Endodermal cell (in vitro differentiated cells): ENCODE results near the gene PI4KA. TPM values are rescaled to one million over a fixed set of nuclear protein-coding genes. Genes with fewer than 3 reads are reported as not detected.

Experiments
- DNase-seq: peaks from one replicate; pipeline ENCODE4 v3.0.0-alpha.2; 2017
- H3K27ac ChIP-seq: 2 replicates; pipeline ENCODE4 v1.5.1; 2013; ENCODE audit warnings: mild to moderate bottlenecking, low read depth, low read length, moderate library complexity
- H3K27me3 ChIP-seq: 2 replicates; pipeline ENCODE4 v1.6.1; 2013; ENCODE audit warnings: mild to moderate bottlenecking, low read length, moderate library complexity; ENCODE audit not compliant: insufficient read depth, control insufficient read depth, poor library complexity, severe bottlenecking
- H3K36me3 ChIP-seq: 2 replicates; pipeline ENCODE4 v1.7.0; 2013; ENCODE audit warnings: mild to moderate bottlenecking, low read length, moderate library complexity; ENCODE audit not compliant: control insufficient read depth, insufficient read depth
- H3K4me1 ChIP-seq: one replicate; pipeline ENCODE4 v1.7.0; 2013; ENCODE audit warnings: low read length; ENCODE audit not compliant: control insufficient read depth, insufficient read depth
- H3K4me3 ChIP-seq: 2 replicates; pipeline ENCODE4 v1.5.1; 2013; ENCODE audit warnings: mild to moderate bottlenecking, low read length, moderate library complexity
- H3K9ac ChIP-seq: 2 replicates; pipeline ENCODE4 v1.6.1; 2013; ENCODE audit warnings: mild to moderate bottlenecking, low read length, moderate library complexity; ENCODE audit not compliant: poor library complexity, severe bottlenecking; ENCODE audit errors: extremely low read depth
- H3K9me3 ChIP-seq: 2 replicates; pipeline ENCODE4 v1.6.1; 2013; ENCODE audit warnings: mild to moderate bottlenecking, low read length, moderate library complexity; ENCODE audit not compliant: control insufficient read depth
- H3K27ac Mint-ChIP-seq: 2 replicates; pipeline ENCODE4 v1.8.0; 2020; ENCODE audit warnings: mixed read lengths
- H3K27me3 Mint-ChIP-seq: 2 replicates; pipeline ENCODE4 v1.8.0; 2021; ENCODE audit warnings: mild to moderate bottlenecking, mixed read lengths; ENCODE audit not compliant: insufficient read depth
- H3K36me3 Mint-ChIP-seq: 2 replicates; pipeline ENCODE4 v1.8.0; 2020; ENCODE audit warnings: low read depth, mixed read lengths
- H3K4me1 Mint-ChIP-seq: 2 replicates; pipeline ENCODE4 v1.8.0; 2020; ENCODE audit warnings: mixed read lengths
- H3K4me3 Mint-ChIP-seq: 2 replicates; pipeline ENCODE4 v1.8.0; 2020; ENCODE audit warnings: mild to moderate bottlenecking, moderate library complexity, mixed read lengths
- H3K9me3 Mint-ChIP-seq: 2 replicates; pipeline ENCODE4 v1.8.0; 2020; ENCODE audit warnings: mild to moderate bottlenecking, mixed read lengths
- CTCF ChIP-seq: fragments of 200-600 bp; sonication (generic); conservative IDR thresholded peaks from 2 replicates; pipeline ENCODE4 v1.5.0; 2021; ENCODE audit warnings: antibody characterized with exemption, mild to moderate bottlenecking
- WGBS, 2 experiments: methylation state at CpG; one replicate each; pipeline versions ENCODE4 v1.1.5 to v1.1.7; 2013; ENCODE audit warnings: missing lambda C conversion rate in 2 of 2, mixed read lengths in 1 of 2; ENCODE audit not compliant: insufficient coverage in 1 of 2, insufficient read length in 1 of 2; 5-methylcytosine and 5-hydroxymethylcytosine counted together
- total RNA-seq, 2 donors: library from RNA; stranded (reverse); fragmentation: NEBNext Ultra II Directional in 1 of 2; extraction: Animal tissue kit (Norgen Biotek cat#: 25700) in 1 of 2; gene quantifications; 2 replicates in 1 of 2; 3 replicates in 1 of 2; pipeline ENCODE4 v1.2.1, GENCODE V29; 2021

PI4KA gene
- total RNA-seq, 2 donors from 2014 or later, result 49.0 to 62.0 TPM

- H3K4me1 ChIP-seq, result no peaks in the 10 kb centered on the region
- WGBS, 2 experiments, result 94 to 100% methylated on average over 3 of the region's 3 CpGs
- TF ChIP-seq CTCF, result no peak
- no peak overlapping the region for H3K4me3 ChIP-seq
- H3K27ac Mint-ChIP-seq, result no peak overlapping the region
- no peaks in the 10 kb centered on the region for H3K4me1 Mint-ChIP-seq
- peaks cover 21% of the 10 kb centered on the region for H3K36me3 ChIP-seq
- no peak overlapping the region for H3K4me3 Mint-ChIP-seq
- H3K9me3 ChIP-seq, result no peaks in the 10 kb centered on the region
- no peak for DNase-seq
- peaks cover 32% of the 10 kb centered on the region for H3K36me3 Mint-ChIP-seq
- H3K27ac ChIP-seq, result no peak overlapping the region
- no peaks in the 10 kb centered on the region for H3K27me3 ChIP-seq
- H3K9ac ChIP-seq, result no peak overlapping the region
- H3K9me3 Mint-ChIP-seq, result no peaks in the 10 kb centered on the region
- H3K27me3 Mint-ChIP-seq, result no peaks in the 10 kb centered on the region
These were observed 14.6 kb upstream of the PI4KA start for GRCh38 chr22:20873214-20873613.

GRCh38 chr22:20869234-20869633 lies 10.6 kb upstream of the PI4KA start:
- H3K36me3 ChIP-seq, result peaks cover 17% of the 10 kb centered on the region
- no peaks in the 10 kb centered on the region for H3K27me3 Mint-ChIP-seq
- no peak overlapping the region for H3K4me3 Mint-ChIP-seq
- H3K36me3 Mint-ChIP-seq, result peaks cover 13% of the 10 kb centered on the region
- no peak for TF ChIP-seq CTCF
- WGBS, 2 experiments, result 89 to 97% methylated on average over 2 of the region's 2 CpGs
- no peaks in the 10 kb centered on the region for H3K27me3 ChIP-seq
- H3K9ac ChIP-seq, result no peak overlapping the region
- no peaks in the 10 kb centered on the region for H3K9me3 ChIP-seq
- H3K27ac Mint-ChIP-seq, result no peak overlapping the region
- no peak overlapping the region for H3K4me3 ChIP-seq
- H3K4me1 Mint-ChIP-seq, result no peaks in the 10 kb centered on the region
- H3K4me1 ChIP-seq, result no peaks in the 10 kb centered on the region
- no peak overlapping the region for H3K27ac ChIP-seq
- DNase-seq, result no peak
- H3K9me3 Mint-ChIP-seq, result no peaks in the 10 kb centered on the region

GRCh38 chr22:20868025-20868962 lies 9.7 kb upstream of the PI4KA start:
- H3K27me3 Mint-ChIP-seq, result no peaks in the 10 kb centered on the region
- Histone ChIP-seq H3K9ac (no peak overlapping the region), H3K27me3 (no peaks in the 10 kb centered on the region), H3K9me3 (no peaks in the 10 kb centered on the region), H3K4me3 (no peak overlapping the region), H3K36me3 (peaks cover 14% of the 10 kb centered on the region), H3K4me1 (no peaks in the 10 kb centered on the region), H3K27ac (no peak overlapping the region)
- H3K4me3 Mint-ChIP-seq, result no peak overlapping the region
- H3K4me1 Mint-ChIP-seq, result no peaks in the 10 kb centered on the region
- DNase-seq, result no peak
- H3K9me3 Mint-ChIP-seq, result no peaks in the 10 kb centered on the region
- 91 to 92% methylated on average over 7 of the region's 7 CpGs for WGBS, 2 experiments
- H3K27ac Mint-ChIP-seq, result no peak overlapping the region
- H3K36me3 Mint-ChIP-seq, result peaks cover 9% of the 10 kb centered on the region
- no peak for TF ChIP-seq CTCF
